Calu3 (cell line): Measurements from ENCODE around the gene HPN. TPM values are rescaled to one million over a fixed set of nuclear protein-coding genes. Genes with fewer than 3 reads are reported as not detected.

Source experiments
- BruUV-seq: library from RNA; stranded (reverse); fragments of 400-500 nt; replicated peaks from 2 replicates; lab custom pipeline; 2021; lab: Mats Ljungman, UMichigan
- CTCF ChIA-PET: fragments of 300-600 bp; sonication (Branson Sonifier 250); formaldehyde crosslinking; loops from one replicate; lab custom pipeline; 2022; ENCODE audit warnings: antibody characterized with exemption; lab: Charles Lee
- DNase-seq: peaks from one replicate; pipeline ENCODE4 v3.0.0; 2022
- H3K27ac Mint-ChIP-seq: one replicate; pipeline ENCODE4 v1.8.0; 2022; ENCODE audit warnings: mixed read lengths; ENCODE audit not compliant: unreplicated experiment
- H3K27me3 Mint-ChIP-seq: one replicate; pipeline ENCODE4 v1.8.0; 2022; ENCODE audit warnings: mixed read lengths; ENCODE audit not compliant: unreplicated experiment
- H3K36me3 Mint-ChIP-seq: one replicate; pipeline ENCODE4 v1.8.0; 2022; ENCODE audit warnings: mild to moderate bottlenecking, moderate library complexity, mixed read lengths; ENCODE audit not compliant: insufficient read depth, unreplicated experiment
- H3K4me1 Mint-ChIP-seq: one replicate; pipeline ENCODE4 v1.8.0; 2022; ENCODE audit warnings: mild to moderate bottlenecking, low read depth, mixed read lengths; ENCODE audit not compliant: unreplicated experiment
- H3K4me3 Mint-ChIP-seq: one replicate; pipeline ENCODE4 v1.8.0; 2022; ENCODE audit warnings: mild to moderate bottlenecking, low read depth, moderate library complexity, mixed read lengths; ENCODE audit not compliant: unreplicated experiment
- H3K9me3 Mint-ChIP-seq: one replicate; pipeline ENCODE4 v1.8.0; 2022; ENCODE audit warnings: low read depth, mixed read lengths; ENCODE audit not compliant: unreplicated experiment
- intact Hi-C: fragments of 100-400 bp; cut with micrococcal nuclease; formaldehyde crosslinking; loops from one replicate; pipeline ENCODE4 v1.10.0; 2022; ENCODE audit not compliant: unreplicated experiment
- total RNA-seq: library from RNA; stranded (reverse); gene quantifications from 2 replicates; pipeline ENCODE4 v1.2.3, GENCODE V29; 2022
- TF ChIP-seq, protein P1 (sequence below): fragments of 200-600 bp; IDR thresholded peaks from one replicate; pipeline ENCODE4 v1.8.0; 2022; ENCODE audit warnings: antibody characterized with exemption; ENCODE audit not compliant: unreplicated experiment

The HPN gene
- total RNA-seq, 1 experiment from 2014 or later: 1.4 TPM

DNA sequence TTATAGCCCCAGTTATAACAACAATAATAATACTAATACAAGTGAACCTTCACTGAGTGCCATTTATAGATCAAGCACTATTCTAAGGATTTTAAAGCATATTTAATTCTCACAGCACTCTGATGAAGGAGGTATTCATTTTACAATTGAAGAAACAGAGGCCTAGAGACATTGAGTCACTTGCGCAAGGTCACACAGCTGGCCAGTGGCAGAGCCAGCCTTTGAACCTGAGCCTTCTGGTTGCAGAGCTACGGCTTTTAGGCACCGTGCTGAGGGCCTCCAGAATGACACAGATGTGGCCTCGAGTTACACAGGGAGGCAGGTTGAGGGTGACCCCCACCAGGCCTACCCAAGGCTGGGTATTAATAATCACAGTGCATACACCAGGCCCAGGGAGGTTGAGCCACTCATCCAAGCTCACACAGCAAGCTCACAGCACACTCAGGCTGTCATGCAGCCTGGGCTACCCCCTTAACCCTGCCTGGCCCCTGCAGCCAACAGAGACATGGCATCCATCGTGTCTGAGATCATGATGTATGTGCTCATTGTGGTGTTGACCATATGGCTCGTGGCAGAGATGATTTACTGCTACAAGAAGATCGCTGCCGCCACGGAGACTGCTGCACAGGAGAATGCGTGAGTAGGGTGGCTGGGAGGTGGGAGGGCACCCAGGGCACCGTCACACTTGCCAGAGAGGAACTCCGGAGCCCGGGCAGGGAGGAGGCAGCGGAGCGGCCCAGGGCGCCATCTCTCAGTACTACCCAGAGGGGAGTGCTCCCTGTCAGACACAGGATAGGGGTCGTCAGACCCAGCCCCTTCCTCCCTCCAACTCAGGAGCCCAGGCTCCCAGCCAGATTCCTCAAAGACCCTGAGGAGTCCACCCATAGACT, 2.7 kb upstream of the HPN start:
- H3K36me3 Mint-ChIP-seq: peaks cover 11% of the 10 kb centered on the region
- peaks cover 24% of the 10 kb centered on the region for H3K4me1 Mint-ChIP-seq
- H3K27me3 Mint-ChIP-seq: no peaks in the 10 kb centered on the region
- no peak overlapping the region for H3K27ac Mint-ChIP-seq
- BruUV-seq: no TSS peak
- no peak for DNase-seq
- intact Hi-C loops: no loop called here
- CTCF ChIA-PET: interaction anchor here (0.7 to 1.3 kb wide), 4 partner anchors 17 to 103 kb away, joined by 3 to 4 read pairs (median 3); no protein-coding TSS in a partner anchor
- H3K9me3 Mint-ChIP-seq: no peaks in the 10 kb centered on the region
- no peak overlapping the region for H3K4me3 Mint-ChIP-seq
- TF ChIP-seq, protein P1, sequence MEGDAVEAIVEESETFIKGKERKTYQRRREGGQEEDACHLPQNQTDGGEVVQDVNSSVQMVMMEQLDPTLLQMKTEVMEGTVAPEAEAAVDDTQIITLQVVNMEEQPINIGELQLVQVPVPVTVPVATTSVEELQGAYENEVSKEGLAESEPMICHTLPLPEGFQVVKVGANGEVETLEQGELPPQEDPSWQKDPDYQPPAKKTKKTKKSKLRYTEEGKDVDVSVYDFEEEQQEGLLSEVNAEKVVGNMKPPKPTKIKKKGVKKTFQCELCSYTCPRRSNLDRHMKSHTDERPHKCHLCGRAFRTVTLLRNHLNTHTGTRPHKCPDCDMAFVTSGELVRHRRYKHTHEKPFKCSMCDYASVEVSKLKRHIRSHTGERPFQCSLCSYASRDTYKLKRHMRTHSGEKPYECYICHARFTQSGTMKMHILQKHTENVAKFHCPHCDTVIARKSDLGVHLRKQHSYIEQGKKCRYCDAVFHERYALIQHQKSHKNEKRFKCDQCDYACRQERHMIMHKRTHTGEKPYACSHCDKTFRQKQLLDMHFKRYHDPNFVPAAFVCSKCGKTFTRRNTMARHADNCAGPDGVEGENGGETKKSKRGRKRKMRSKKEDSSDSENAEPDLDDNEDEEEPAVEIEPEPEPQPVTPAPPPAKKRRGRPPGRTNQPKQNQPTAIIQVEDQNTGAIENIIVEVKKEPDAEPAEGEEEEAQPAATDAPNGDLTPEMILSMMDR: no peak

DNA sequence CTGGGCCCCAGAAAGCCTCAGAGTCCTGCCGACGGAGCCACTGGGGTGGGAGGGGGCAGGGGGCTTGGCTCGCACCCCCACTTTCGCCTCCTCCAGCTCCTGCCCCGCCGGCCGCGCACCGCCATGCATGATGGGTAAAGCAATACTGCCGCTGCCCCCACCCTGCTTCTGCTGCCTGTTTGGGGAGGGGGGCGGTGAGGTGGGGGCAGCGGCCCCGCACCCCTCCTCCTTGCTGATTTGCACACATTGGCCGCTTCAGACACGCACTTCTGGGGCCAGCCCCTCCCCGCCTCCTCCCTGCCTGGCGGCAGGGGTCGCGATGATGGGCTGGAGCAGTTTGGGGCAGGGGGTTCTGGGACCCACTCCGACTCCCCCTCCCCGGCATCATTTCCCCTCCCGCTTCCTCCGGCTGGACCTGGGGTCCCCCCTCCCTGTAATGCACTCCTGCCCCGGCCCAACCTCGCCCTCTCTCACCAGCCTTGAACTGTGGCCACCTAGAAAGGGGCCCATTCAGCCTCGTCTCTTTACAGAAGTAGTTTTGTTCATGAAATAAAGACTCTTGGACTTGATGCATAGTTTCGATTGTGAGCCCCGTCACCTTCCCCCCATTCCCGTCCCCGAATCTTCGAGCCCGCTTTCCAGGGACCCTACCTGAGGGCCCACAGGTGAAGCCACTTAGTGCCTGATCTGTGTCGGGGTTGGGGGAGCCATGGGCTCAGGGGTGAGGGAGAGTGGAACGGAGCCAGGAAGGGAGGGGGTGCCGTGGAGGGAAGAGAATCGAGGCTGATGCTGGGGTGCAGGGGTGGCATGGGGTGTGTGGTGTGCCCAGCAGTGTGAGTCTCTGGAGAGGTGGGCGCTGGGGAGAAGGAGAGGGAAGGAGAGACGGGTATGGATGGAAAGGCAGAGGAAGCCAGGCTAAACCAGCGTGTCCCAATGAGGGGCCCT, 1.4 kb upstream of the HPN start:
- TF ChIP-seq, protein P1: no peak
- DNase-seq: no peak
- H3K4me3 Mint-ChIP-seq: peak overlapping the region; percentile 39
- no peaks in the 10 kb centered on the region for H3K27me3 Mint-ChIP-seq
- H3K4me1 Mint-ChIP-seq: peaks cover 33% of the 10 kb centered on the region
- intact Hi-C loops: no loop called here
- H3K9me3 Mint-ChIP-seq: no peaks in the 10 kb centered on the region
- BruUV-seq: no TSS peak
- H3K27ac Mint-ChIP-seq: peak overlapping the region; percentile 24
- H3K36me3 Mint-ChIP-seq: peaks cover 11% of the 10 kb centered on the region
- CTCF ChIA-PET: no interaction called here

GRCh38 chr19:35040826-35041547, 534 bp upstream of the HPN start:
- H3K27ac Mint-ChIP-seq: peak overlapping the region; percentile 24
- H3K36me3 Mint-ChIP-seq: peaks cover 11% of the 10 kb centered on the region
- no peaks in the 10 kb centered on the region for H3K27me3 Mint-ChIP-seq
- no peaks in the 10 kb centered on the region for H3K9me3 Mint-ChIP-seq
- intact Hi-C loops: no loop called here
- CTCF ChIA-PET: no interaction called here
- peaks cover 33% of the 10 kb centered on the region for H3K4me1 Mint-ChIP-seq
- no TSS peak for BruUV-seq
- DNase-seq: peak; percentile 69
- H3K4me3 Mint-ChIP-seq: peak overlapping the region; percentile 39
- TF ChIP-seq, protein P1: no peak
